Keratinocyte (primary cell): ENCODE measurements around the gene KLHL29. TPM values are rescaled to one million over a fixed set of nuclear protein-coding genes. Genes with fewer than 3 reads are reported as not detected.

Source experiments
- DNase-seq: peaks from one replicate; pipeline ENCODE4 v3.0.0-alpha.2; 2011; ENCODE audit warnings: low read depth, missing footprints, low spot score
- FAIRE-seq: peaks from 2 replicates; lab custom pipeline; 2011; peaks lifted over from hg19 to GRCh38; lab: Jason Lieb, UNC
- H2AFZ ChIP-seq: 2 replicates; pipeline ENCODE4 v1.6.0; 2012; ENCODE audit warnings: low read length, control low read depth, inconsistent platforms; ENCODE audit not compliant: control insufficient read depth
- H3K27ac ChIP-seq: 2 replicates; pipeline ENCODE4 v1.5.1; 2011; ENCODE audit warnings: low read length; ENCODE audit not compliant: control insufficient read depth, insufficient read depth
- H3K27me3 ChIP-seq: 3 replicates; pipeline ENCODE4 v1.6.0; 2011; ENCODE audit warnings: low read length; ENCODE audit not compliant: control insufficient read depth, insufficient read depth; ENCODE audit errors: extremely low read depth
- H3K36me3 ChIP-seq, 2 experiments: 2 replicates in 1 of 2; 3 replicates in 1 of 2; pipeline ENCODE4 v1.5.1; 2011; ENCODE audit warnings: low read length in 2 of 2, mild to moderate bottlenecking in 1 of 2; ENCODE audit not compliant: control insufficient read depth in 2 of 2, insufficient read depth in 2 of 2; ENCODE audit errors: extremely low read depth in 1 of 2
- H3K4me1 ChIP-seq: 3 replicates; pipeline ENCODE4 v1.5.1; 2011; ENCODE audit warnings: low read length; ENCODE audit not compliant: control insufficient read depth, insufficient read depth; ENCODE audit errors: extremely low read depth
- H3K4me2 ChIP-seq: 3 replicates; pipeline ENCODE4 v1.6.0; 2011; ENCODE audit warnings: low read depth, low read length; ENCODE audit not compliant: control insufficient read depth, insufficient read depth; ENCODE audit errors: extremely low read depth
- H3K4me3 ChIP-seq, 3 experiments: fragments of 200-600 bp in 1 of 3; sonication (generic) in 1 of 3; 2 replicates in 2 of 3; 3 replicates in 1 of 3; pipeline ENCODE4 v1.5.1; 2011 to 2016; ENCODE audit warnings: low read length in 3 of 3, mild to moderate bottlenecking in 3 of 3, control low read depth in 2 of 3, inconsistent platforms in 1 of 3, low read depth in 1 of 3, mixed read lengths in 1 of 3, mixed run types in 1 of 3, moderate library complexity in 1 of 3; ENCODE audit not compliant: control insufficient read depth in 2 of 3, insufficient read depth in 2 of 3; ENCODE audit errors: extremely low read depth in 1 of 3
- H3K79me2 ChIP-seq: 2 replicates; pipeline ENCODE4 v1.6.0; 2012; ENCODE audit warnings: low read length; ENCODE audit not compliant: control insufficient read depth, insufficient read depth
- H3K9ac ChIP-seq: 3 replicates; pipeline ENCODE4 v1.6.0; 2011; ENCODE audit warnings: low read length; ENCODE audit not compliant: control insufficient read depth, insufficient read depth; ENCODE audit errors: extremely low read depth
- H3K9me1 ChIP-seq: 3 replicates; pipeline ENCODE4 v1.6.0; 2011; ENCODE audit warnings: low read length; ENCODE audit not compliant: control insufficient read depth, insufficient read depth; ENCODE audit errors: extremely low read depth
- H3K9me3 ChIP-seq: 2 replicates; pipeline ENCODE4 v1.5.1; 2012; ENCODE audit warnings: low read depth, low read length; ENCODE audit not compliant: control insufficient read depth
- H4K20me1 ChIP-seq: 3 replicates; pipeline ENCODE4 v1.6.0; 2011; ENCODE audit warnings: low read length; ENCODE audit not compliant: control insufficient read depth, insufficient read depth; ENCODE audit errors: extremely low read depth
- CTCF ChIP-seq, 3 experiments: IDR thresholded peaks in 1 of 3; conservative IDR thresholded peaks in 1 of 3; optimal IDR thresholded peaks in 1 of 3; 2 replicates in 2 of 3; 3 replicates in 1 of 3; pipeline versions ENCODE3 to v1.5.1; 2011; ENCODE audit warnings: low read length in 3 of 3, mild to moderate bottlenecking in 3 of 3, moderate library complexity in 2 of 3, control low read depth in 1 of 3, inconsistent platforms in 1 of 3; ENCODE audit not compliant: insufficient read depth in 2 of 3; ENCODE audit errors: extremely low read depth in 1 of 3
- EZH2 ChIP-seq: IDR thresholded peaks from one replicate; pipeline ENCODE4 v1.6.1; 2012; ENCODE audit warnings: inconsistent platforms, mild to moderate bottlenecking, low read length, moderate library complexity
- dilution Hi-C: fragments of 300-500 bp; cut with MboI; formaldehyde crosslinking; loops from one replicate; pipeline ENCODE4 v1.7.0; 2020; ENCODE audit warnings: low sequenced_read_pairs; ENCODE audit not compliant: extremely low pct_ligation_motif_present
- polyA plus RNA-seq, 5 experiments: library from polyadenylated mRNA; depleted of rRNA in 3 of 5; stranded (reverse) in 3 of 5; stranded (forward) in 1 of 5; unstranded in 1 of 5; fragments of >200 nt; gene quantifications; 1 replicate in 1 of 5; 2 replicates in 3 of 5; 3 replicates in 1 of 5; pipeline versions ENCODE4 v1.2.1 to v1.2.3, GENCODE V29; 2011 to 2012; ENCODE audit warnings: missing spikeins in 2 of 5, low read depth in 1 of 5, low replicate concordance in 1 of 5

Gene KLHL29
- polyA plus RNA-seq, 1 donor (not counting 4 experiments of a cell fraction or from before 2014, with no cell fraction given), result 4.7 TPM

GRCh38 chr2:23705771-23706612 lies 321.0 kb downstream of the KLHL29 start:
- no peak overlapping the region for H3K9ac ChIP-seq
- no peak overlapping the region for H2AFZ ChIP-seq
- no peak overlapping the region for H3K4me3 ChIP-seq
- H3K9me1 ChIP-seq, result no peaks in the 10 kb centered on the region
- H3K4me1 ChIP-seq, result no peaks in the 10 kb centered on the region
- no peaks in the 10 kb centered on the region for H3K27me3 ChIP-seq
- no peak overlapping the region for H3K27ac ChIP-seq
- dilution Hi-C loops, result no loop called here
- FAIRE-seq, result no peak
- H3K4me2 ChIP-seq, result no peak overlapping the region
- H4K20me1 ChIP-seq, result no peaks in the 10 kb centered on the region
- TF ChIP-seq EZH2 (no peak), CTCF (optimal IDR thresholded peaks at IDR 0.05 in 1 of 3, IDR thresholded peaks at IDR 0.05 in 1 of 3, conservative IDR thresholded peaks at IDR 0.05 in 1 of 3; ENCODE audit: extremely low read depth in 1 of 3, insufficient read depth in 2 of 3, low read length in 3 of 3) (no peak)
- H3K9me3 ChIP-seq, result no peaks in the 10 kb centered on the region
- no peaks in the 10 kb centered on the region for H3K79me2 ChIP-seq
- H3K36me3 ChIP-seq, result peaks cover 12 to 17% of the 10 kb centered on the region in 2 experiments
- no peak for DNase-seq

- dilution Hi-C loops, result no loop called here
- Histone ChIP-seq H3K36me3 (peaks cover 12 to 15% of the 10 kb centered on the region in 2 experiments), H3K9me1 (no peaks in the 10 kb centered on the region), H3K27me3 (no peaks in the 10 kb centered on the region), H3K27ac (no peak overlapping the region), H3K79me2 (no peaks in the 10 kb centered on the region), H2AFZ (no peak overlapping the region), H4K20me1 (no peaks in the 10 kb centered on the region), H3K4me2 (no peak overlapping the region), H3K4me3 (no peak overlapping the region), H3K9me3 (no peaks in the 10 kb centered on the region), H3K9ac (no peak overlapping the region), H3K4me1 (no peaks in the 10 kb centered on the region)
- TF ChIP-seq CTCF (optimal IDR thresholded peaks at IDR 0.05 in 1 of 3, IDR thresholded peaks at IDR 0.05 in 1 of 3, conservative IDR thresholded peaks at IDR 0.05 in 1 of 3; ENCODE audit: extremely low read depth in 1 of 3, insufficient read depth in 2 of 3, low read length in 3 of 3) (no peak), EZH2 (no peak)
- FAIRE-seq (no peak), DNase-seq (no peak)
These were observed 321.7 kb downstream of the KLHL29 start for GRCh38 chr2:23706613-23707078.
